Measurements from ENCODE around the gene VPS13A.

Gene VPS13A

GRCh38 chr9:77142366-77142765, 35.0 kb upstream of the VPS13A start:
- TF ChIP-seq ZBTB7A (IDR thresholded peaks at IDR 0.05; ENCODE audit: low read depth): no peak
- TF ChIP-seq MAX (IDR thresholded peaks at IDR 0.05): no peak
- TF ChIP-seq RAD21 (IDR thresholded peaks at IDR 0.05; ENCODE audit: low read depth): no peak
- TF ChIP-seq TCF12 (IDR thresholded peaks at IDR 0.05; ENCODE audit: low read depth): no peak

GRCh38 chr9:77149879-77150278, 27.5 kb upstream of the VPS13A start:
- no peak for TF ChIP-seq TAF1 (IDR thresholded peaks at IDR 0.05; ENCODE audit: low read depth)

GRCh38 chr9:77152289-77152688, 25.0 kb upstream of the VPS13A start:
- TF ChIP-seq USF1 (IDR thresholded peaks at IDR 0.05) (no peak), ZBTB7A (IDR thresholded peaks at IDR 0.05; ENCODE audit: low read depth) (no peak), TAF1 (IDR thresholded peaks at IDR 0.05; ENCODE audit: low read depth) (no peak), MAX (IDR thresholded peaks at IDR 0.05) (no peak), EGR1 (IDR thresholded peaks at IDR 0.05) (no peak)

GRCh38 chr9:77156646-77157371, 20.5 kb upstream of the VPS13A start:
- TF ChIP-seq USF1 (IDR thresholded peaks at IDR 0.05): no peak
- no peak for TF ChIP-seq NFIC (IDR thresholded peaks at IDR 0.05)

- TF ChIP-seq TEAD4 (IDR thresholded peaks at IDR 0.05): no peak
- no peak for TF ChIP-seq CEBPB (IDR thresholded peaks at IDR 0.05)
- no peak for TF ChIP-seq TCF12 (IDR thresholded peaks at IDR 0.05; ENCODE audit: low read depth)
- TF ChIP-seq MAX (IDR thresholded peaks at IDR 0.05): no peak
- TF ChIP-seq EGR1 (IDR thresholded peaks at IDR 0.05): no peak
- TF ChIP-seq EP300 (IDR thresholded peaks at IDR 0.05; ENCODE audit: borderline replicate concordance): no peak
- TF ChIP-seq NFIC (IDR thresholded peaks at IDR 0.05): no peak
- no peak for TF ChIP-seq REST (IDR thresholded peaks at IDR 0.05; ENCODE audit: low read depth)
- TF ChIP-seq FOXM1 (IDR thresholded peaks at IDR 0.05; ENCODE audit: borderline replicate concordance, low read depth): no peak
- TF ChIP-seq USF1 (IDR thresholded peaks at IDR 0.05): no peak
- TF ChIP-seq ZBTB7A (IDR thresholded peaks at IDR 0.05; ENCODE audit: low read depth): no peak
- TF ChIP-seq YY1 (IDR thresholded peaks at IDR 0.05; ENCODE audit: low read depth): no peak
- TF ChIP-seq RAD21 (IDR thresholded peaks at IDR 0.05; ENCODE audit: low read depth): no peak
Measured at GRCh38 chr9:77158772-77159513, 18.4 kb upstream of the VPS13A start.

- no peak for TF ChIP-seq NFIC (IDR thresholded peaks at IDR 0.05)
- TF ChIP-seq TEAD4 (IDR thresholded peaks at IDR 0.05): no peak
- no peak for TF ChIP-seq ZBTB7A (IDR thresholded peaks at IDR 0.05; ENCODE audit: low read depth)
Measured at GRCh38 chr9:77161191-77161590, 16.1 kb upstream of the VPS13A start.

- no peak for TF ChIP-seq TAF1 (IDR thresholded peaks at IDR 0.05; ENCODE audit: low read depth)
- no peak for TF ChIP-seq USF1 (IDR thresholded peaks at IDR 0.05)
- no peak for TF ChIP-seq NFIC (IDR thresholded peaks at IDR 0.05)
- no peak for TF ChIP-seq FOXM1 (IDR thresholded peaks at IDR 0.05; ENCODE audit: borderline replicate concordance, low read depth)
- TF ChIP-seq CEBPB (IDR thresholded peaks at IDR 0.05): no peak
- no peak for TF ChIP-seq EP300 (IDR thresholded peaks at IDR 0.05; ENCODE audit: borderline replicate concordance)
Measured at GRCh38 chr9:77161966-77162365, 15.4 kb upstream of the VPS13A start.

- TF ChIP-seq NFIC (IDR thresholded peaks at IDR 0.05) (no peak), EP300 (IDR thresholded peaks at IDR 0.05; ENCODE audit: borderline replicate concordance) (no peak), YY1 (IDR thresholded peaks at IDR 0.05; ENCODE audit: low read depth) (no peak), EGR1 (IDR thresholded peaks at IDR 0.05) (no peak), TEAD4 (IDR thresholded peaks at IDR 0.05) (no peak), FOXM1 (IDR thresholded peaks at IDR 0.05; ENCODE audit: borderline replicate concordance, low read depth) (no peak), MAX (IDR thresholded peaks at IDR 0.05) (no peak), CREB1 (IDR thresholded peaks at IDR 0.05; ENCODE audit: low read depth) (no peak), ZBTB7A (IDR thresholded peaks at IDR 0.05; ENCODE audit: low read depth) (no peak), REST (IDR thresholded peaks at IDR 0.05; ENCODE audit: low read depth) (no peak), TAF1 (IDR thresholded peaks at IDR 0.05; ENCODE audit: low read depth) (no peak)
Measured at GRCh38 chr9:77162366-77162765, 15.0 kb upstream of the VPS13A start.
